ENCODE data around the gene DCAF15. TPM values are rescaled to one million over a fixed set of nuclear protein-coding genes. Genes with fewer than 3 reads are reported as not detected.
A peak's percentile ranks its signal among the peaks of the same experiment; 100 is the strongest.
"Not testable (repeated sequence)": the region's sequence is repeated elsewhere in the genome, so short reads cannot be mapped to it uniquely, and the experiment has no call there.

DCAF15 gene
- total RNA-seq, 1 donor from 2014 or later: 7.1 TPM

- no peak for DNase-seq (ENCODE audit: low read depth in 2 of 2)
Observed at GRCh38 chr19:13959141-13959961, 7.0 kb downstream of the DCAF15 start.

- DNase-seq (ENCODE audit: low read depth in 2 of 2): peak in 1 of 2 donors; percentile 24
Observed at GRCh38 chr19:13959962-13960862, 7.9 kb downstream of the DCAF15 start.

- DNase-seq (ENCODE audit: low read depth in 2 of 2): no peak
Observed at GRCh38 chr19:13960863-13961784, 8.8 kb downstream of the DCAF15 start.

- DNase-seq (ENCODE audit: low read depth in 2 of 2): no peak
Observed at GRCh38 chr19:13961826-13962698, 9.8 kb downstream of the DCAF15 start.

- no peak for DNase-seq (ENCODE audit: low read depth in 2 of 2)
Observed at GRCh38 chr19:13962699-13963602, 10.6 kb downstream of the DCAF15 start.

- DNase-seq (ENCODE audit: low read depth in 2 of 2): no peak
Observed at GRCh38 chr19:13963603-13964105, 11.3 kb downstream of the DCAF15 start.

GRCh38 chr19:13964776-13965175 lies 12.5 kb downstream of the DCAF15 start:
- DNase-seq (ENCODE audit: low read depth in 2 of 2): no peak

- DNase-seq (ENCODE audit: low read depth in 2 of 2): no peak
Observed at GRCh38 chr19:13965377-13965896, 13.1 kb downstream of the DCAF15 start.

GRCh38 chr19:13965926-13966683 lies 13.8 kb downstream of the DCAF15 start:
- no peak for DNase-seq (ENCODE audit: low read depth in 2 of 2)

GRCh38 chr19:13966684-13967128 lies 14.4 kb downstream of the DCAF15 start:
- DNase-seq (ENCODE audit: low read depth in 2 of 2): no peak

GRCh38 chr19:13967206-13967605 lies 14.9 kb downstream of the DCAF15 start:
- not testable (repeated sequence) for DNase-seq (ENCODE audit: low read depth in 2 of 2)

GRCh38 chr19:13968383-13968935 lies 16.1 kb downstream of the DCAF15 start:
- no peak for DNase-seq (ENCODE audit: low read depth in 2 of 2)

GRCh38 chr19:13968999-13969398 lies 16.7 kb downstream of the DCAF15 start:
- DNase-seq (ENCODE audit: low read depth in 2 of 2): no peak

- DNase-seq (ENCODE audit: low read depth in 2 of 2): no peak
Observed at GRCh38 chr19:13969897-13970296, 17.6 kb downstream of the DCAF15 start.

GRCh38 chr19:13971868-13972267 lies 19.6 kb downstream of the DCAF15 start:
- DNase-seq (ENCODE audit: low read depth in 2 of 2): not testable (repeated sequence)

GRCh38 chr19:13972368-13973155 lies 20.3 kb downstream of the DCAF15 start:
- no peak for DNase-seq (ENCODE audit: low read depth in 2 of 2)

- DNase-seq (ENCODE audit: low read depth in 2 of 2): not testable (repeated sequence)
Observed at GRCh38 chr19:13973479-13973878, 21.2 kb downstream of the DCAF15 start.
